HUES6 (cell line): ENCODE results near the gene WFDC13.
"Not testable (repeated sequence)": the region's sequence is repeated elsewhere in the genome, so short reads cannot be mapped to it uniquely, and the experiment has no call there.

Experiments used
- H3K27ac ChIP-seq: 2 replicates; pipeline ENCODE4 v1.7.0; 2013; ENCODE audit warnings: low read depth, mild to moderate bottlenecking, low read length, inconsistent platforms
- H3K27me3 ChIP-seq: 2 replicates; pipeline ENCODE4 v1.6.1; 2013; ENCODE audit warnings: low read length; ENCODE audit not compliant: control insufficient read depth, insufficient read depth
- H3K36me3 ChIP-seq: 2 replicates; pipeline ENCODE4 v1.6.1; 2013; ENCODE audit warnings: low read length; ENCODE audit not compliant: control insufficient read depth, insufficient read depth
- H3K4me1 ChIP-seq: 2 replicates; pipeline ENCODE4 v1.6.1; 2013; ENCODE audit warnings: low read length; ENCODE audit not compliant: control insufficient read depth, insufficient read depth
- H3K4me3 ChIP-seq: 2 replicates; pipeline ENCODE4 v1.5.1; 2013; ENCODE audit warnings: low read depth, low read length
- H3K9ac ChIP-seq: one replicate; pipeline ENCODE4 v1.6.1; 2013; ENCODE audit warnings: mild to moderate bottlenecking, low read length
- H3K9me3 ChIP-seq: 2 replicates; pipeline ENCODE4 v1.6.1; 2013; ENCODE audit warnings: low read depth, low read length; ENCODE audit not compliant: control insufficient read depth, insufficient read depth

Gene WFDC13, protein sequence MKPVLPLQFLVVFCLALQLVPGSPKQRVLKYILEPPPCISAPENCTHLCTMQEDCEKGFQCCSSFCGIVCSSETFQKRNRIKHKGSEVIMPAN

DNA sequence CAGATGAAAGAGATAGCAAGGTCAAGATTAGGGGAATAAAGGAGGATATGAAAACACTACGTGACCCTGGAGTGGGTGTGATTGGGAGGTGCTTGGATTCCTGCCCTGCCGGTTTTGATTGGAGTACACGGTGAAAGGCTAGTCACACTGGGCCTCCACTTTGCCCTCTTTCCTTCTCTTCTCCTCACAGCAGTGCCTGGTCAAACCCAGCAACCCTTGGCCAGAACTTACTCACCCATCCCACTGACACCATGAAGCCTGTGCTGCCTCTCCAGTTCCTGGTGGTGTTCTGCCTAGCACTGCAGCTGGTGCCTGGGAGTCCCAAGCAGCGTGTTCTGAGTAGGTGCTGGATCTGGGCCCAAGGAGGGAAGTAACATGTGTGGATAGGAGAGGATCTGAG, at the start of gene WFDC13:
TSS of gene WFDC13 (plus strand) at position 166 of the 400 bp plus-strand sequence. CDS start at position 252, 86 bp downstream.
- Histone ChIP-seq H3K9me3 (no peaks in the 10 kb centered on the region), H3K36me3 (no peaks in the 10 kb centered on the region), H3K9ac (no peak within 1 kb of the TSS), H3K27ac (no peak within 1 kb of the TSS), H3K27me3 (no peaks in the 10 kb centered on the region), H3K4me3 (no peak within 1 kb of the TSS), H3K4me1 (no peaks in the 10 kb centered on the region)

DNA sequence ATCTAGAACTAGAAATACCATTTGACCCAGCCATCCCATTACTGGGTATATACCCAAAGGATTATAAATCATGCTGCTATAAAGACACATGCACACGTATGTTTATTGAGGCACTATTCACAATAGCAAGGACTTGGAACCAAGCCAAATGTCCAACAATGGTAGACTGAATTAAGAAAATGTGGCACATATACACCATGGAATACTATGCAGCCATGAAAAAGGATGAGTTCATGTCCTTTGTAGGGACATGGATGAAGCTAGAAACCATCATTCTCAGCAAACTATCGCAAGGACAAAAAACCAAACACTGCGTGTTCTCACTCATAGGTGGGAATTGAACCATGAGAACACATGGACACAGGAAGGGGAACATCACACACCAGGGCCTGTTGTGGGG, 44.8 kb upstream of the WFDC13 start:
- not testable (repeated sequence) for H3K9me3 ChIP-seq, H3K27me3 ChIP-seq, H3K36me3 ChIP-seq, H3K4me3 ChIP-seq, H3K27ac ChIP-seq, H3K4me1 ChIP-seq, H3K9ac ChIP-seq

DNA sequence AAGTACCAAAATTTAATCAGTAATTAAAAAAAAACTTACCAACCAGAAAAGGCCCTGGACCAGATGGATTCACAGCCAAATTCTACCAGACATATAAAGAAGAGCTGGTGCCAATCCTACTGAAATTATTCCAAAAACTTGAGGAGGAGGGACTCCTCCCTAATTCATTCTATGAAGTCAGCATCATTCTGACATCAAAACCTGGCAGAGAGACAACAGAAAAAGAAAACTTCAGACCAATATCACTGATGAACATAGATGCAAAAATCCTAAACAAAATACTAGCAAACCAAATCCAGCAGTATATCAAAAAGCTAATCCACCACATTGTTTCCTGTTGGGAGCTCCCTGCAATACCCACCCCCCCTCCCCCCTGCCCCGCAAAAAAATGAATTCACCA, 31.7 kb upstream of the WFDC13 start, which contains the start of gene WFDC11:
TSS of gene WFDC11 (minus strand) at position 101 of the 400 bp plus-strand sequence. CDS start 19,639 bp downstream, outside the sequence.
- no peak within 1 kb of the TSS for H3K9ac ChIP-seq
- H3K27ac ChIP-seq = no peak within 1 kb of the TSS
- no peaks in the 10 kb centered on the region for H3K4me1 ChIP-seq
- H3K9me3 ChIP-seq = 0 out of 2 replicates have a peak, but pooled peaks cover 6% of the 10 kb centered on the region
- H3K27me3 ChIP-seq = no peaks in the 10 kb centered on the region
- H3K4me3 ChIP-seq = no peak within 1 kb of the TSS
- H3K36me3 ChIP-seq = no peaks in the 10 kb centered on the region

DNA sequence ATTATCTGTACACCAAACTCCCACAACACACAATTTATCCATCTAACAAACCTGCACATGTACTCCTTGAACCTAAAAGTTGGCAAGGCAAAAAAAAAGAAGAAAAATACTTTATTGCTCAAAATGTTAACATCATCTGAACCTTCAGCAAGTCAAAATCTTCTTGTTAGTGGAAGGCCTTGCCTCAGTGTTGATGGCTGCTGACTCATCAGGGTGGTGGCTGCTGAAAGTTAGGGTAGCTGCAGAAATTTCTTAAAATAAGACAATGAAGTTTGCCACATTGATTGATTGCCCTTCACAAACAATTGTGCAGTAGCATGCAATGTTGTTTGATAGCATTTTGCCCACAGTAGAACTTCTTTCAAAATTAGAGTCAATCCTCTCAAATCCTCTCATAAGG, 29.1 kb upstream of the WFDC13 start:
- H3K9ac ChIP-seq = no peak overlapping the region

DNA sequence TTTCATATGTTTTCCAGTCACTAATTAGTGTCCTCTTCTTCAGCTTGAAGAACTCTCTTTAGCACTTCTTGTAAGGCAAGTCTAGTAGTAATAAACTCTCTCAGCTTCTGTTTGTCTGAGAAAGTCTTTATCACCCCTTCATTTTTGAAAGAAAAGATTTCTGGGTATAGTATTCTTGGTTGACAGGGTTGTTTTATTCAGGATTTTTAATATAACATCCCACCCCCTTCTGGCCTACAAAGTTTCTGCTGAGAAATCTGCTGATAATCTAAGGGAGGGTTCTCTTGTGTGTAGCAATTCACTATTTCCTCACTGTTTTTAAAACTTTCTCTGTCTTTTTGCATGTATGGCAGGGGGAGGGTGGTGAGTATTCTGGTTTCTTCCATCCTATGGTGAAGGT, 22.2 kb upstream of the WFDC13 start:
- Histone ChIP-seq H3K4me1 (no peaks in the 10 kb centered on the region; the same call in 1 of the 2 replicates), H3K9ac (no peak overlapping the region), H3K27me3 (no peaks in the 10 kb centered on the region), H3K9me3 (peaks cover 22% of the 10 kb centered on the region), H3K36me3 (no peaks in the 10 kb centered on the region), H3K27ac (no peak overlapping the region), H3K4me3 (no peak overlapping the region)

More for the DNA sequence above, 29.1 kb upstream of the WFDC13 start:
- Histone ChIP-seq H3K27ac (no peak overlapping the region), H3K9me3 (0 out of 2 replicates have a peak, but pooled peaks cover 6% of the 10 kb centered on the region), H3K4me3 (no peak overlapping the region), H3K27me3 (no peaks in the 10 kb centered on the region), H3K36me3 (no peaks in the 10 kb centered on the region), H3K4me1 (no peaks in the 10 kb centered on the region)

DNA sequence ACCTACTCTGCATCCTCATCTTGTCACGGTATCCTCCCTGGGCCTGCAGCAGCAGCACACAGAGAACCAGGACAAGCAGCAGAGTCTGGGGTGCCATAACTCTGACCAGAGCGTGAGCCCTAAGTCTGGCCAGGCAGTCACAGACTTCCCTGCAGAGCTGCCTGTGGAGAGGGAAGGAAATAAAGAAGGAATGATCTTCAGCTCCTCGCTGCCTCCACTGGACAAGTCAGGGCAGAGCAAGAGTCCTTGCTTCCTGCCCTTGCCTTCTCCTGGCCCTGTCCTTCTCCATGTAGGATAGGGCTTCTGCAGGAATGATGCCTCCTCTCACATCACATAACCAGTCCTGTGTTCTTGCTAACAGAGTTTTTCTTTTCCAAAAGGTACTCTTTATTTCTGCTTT, 15.9 kb upstream of the WFDC13 start:
- Histone ChIP-seq H3K4me1 (no peaks in the 10 kb centered on the region; the same call in 1 of the 2 replicates), H3K27ac (no peak overlapping the region), H3K9ac (no peak overlapping the region), H3K27me3 (no peaks in the 10 kb centered on the region), H3K4me3 (no peak overlapping the region), H3K9me3 (no peaks in the 10 kb centered on the region; the same call in 1 of the 2 replicates), H3K36me3 (no peaks in the 10 kb centered on the region)

DNA sequence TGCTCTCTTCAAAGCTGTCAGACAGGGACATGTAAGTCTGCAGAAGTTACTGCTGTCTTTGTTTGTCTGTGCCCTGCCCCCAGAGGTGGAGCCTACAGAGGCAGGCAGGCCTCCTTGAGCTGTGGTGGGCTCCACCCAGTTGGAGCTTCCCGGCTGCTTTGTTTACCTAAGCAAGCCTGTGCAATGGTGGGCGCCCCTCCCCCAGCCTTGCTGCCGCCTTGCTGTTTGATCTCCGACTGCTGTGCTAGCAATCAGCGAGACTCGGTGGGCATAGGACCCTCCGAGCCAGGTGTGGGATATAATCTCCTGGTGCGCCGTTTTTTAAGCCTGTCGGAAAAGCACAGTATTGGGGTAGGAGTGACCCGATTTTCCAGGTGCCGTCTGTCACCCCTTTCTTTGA, 8.5 kb upstream of the WFDC13 start:
- not testable (repeated sequence) for H3K4me1 ChIP-seq, H3K27ac ChIP-seq, H3K9ac ChIP-seq, H3K36me3 ChIP-seq, H3K4me3 ChIP-seq, H3K27me3 ChIP-seq
- peaks cover 13% of the 10 kb centered on the region for H3K9me3 ChIP-seq

DNA sequence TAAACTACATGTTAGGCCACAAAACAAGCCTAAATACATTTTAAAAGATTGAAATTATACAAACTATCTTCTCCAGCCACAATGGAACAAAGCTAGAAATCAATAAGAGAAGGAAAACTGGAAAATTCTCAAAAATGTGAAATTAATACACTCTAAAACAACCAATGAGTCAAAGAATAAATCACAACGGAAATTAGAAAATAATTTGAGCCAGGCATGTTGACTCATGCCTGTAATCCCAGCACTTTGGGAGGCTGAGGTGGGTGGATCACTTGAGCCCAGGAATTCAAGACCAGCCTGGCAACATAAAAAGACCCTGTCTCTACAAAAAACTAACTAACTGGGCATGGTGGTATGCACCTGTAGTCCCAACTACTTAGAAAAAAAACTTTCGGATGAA, 6.3 kb upstream of the WFDC13 start:
- Histone ChIP-seq H3K4me1 (no peaks in the 10 kb centered on the region), H3K4me3 (no peak overlapping the region), H3K9me3 (peaks cover 13% of the 10 kb centered on the region), H3K36me3 (no peaks in the 10 kb centered on the region), H3K27me3 (no peaks in the 10 kb centered on the region), H3K9ac (no peak overlapping the region), H3K27ac (no peak overlapping the region)

DNA sequence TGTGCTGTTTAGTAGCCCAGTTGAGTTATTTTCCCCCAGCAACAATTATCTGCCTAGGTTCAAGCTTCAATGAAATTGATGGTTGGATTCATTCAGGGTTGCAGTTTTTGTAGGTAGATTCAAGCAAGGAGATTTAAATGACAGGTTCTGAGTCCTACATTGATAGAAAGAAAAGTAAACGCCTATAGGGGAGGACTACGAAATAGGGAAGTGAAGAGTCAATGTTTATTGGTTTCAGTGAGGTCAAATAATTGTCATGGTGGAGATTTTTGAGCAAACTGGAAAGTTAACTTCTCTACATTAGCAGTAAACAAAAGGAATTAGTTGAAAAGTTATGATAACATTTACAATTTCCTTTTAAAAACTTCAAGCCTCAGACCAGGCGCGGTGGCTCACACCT, 734 bp upstream of the WFDC13 start:
- Histone ChIP-seq H3K4me3 (no peak overlapping the region), H3K27ac (no peak overlapping the region), H3K9me3 (no peaks in the 10 kb centered on the region), H3K27me3 (no peaks in the 10 kb centered on the region), H3K4me1 (no peaks in the 10 kb centered on the region), H3K9ac (no peak overlapping the region), H3K36me3 (no peaks in the 10 kb centered on the region)

DNA sequence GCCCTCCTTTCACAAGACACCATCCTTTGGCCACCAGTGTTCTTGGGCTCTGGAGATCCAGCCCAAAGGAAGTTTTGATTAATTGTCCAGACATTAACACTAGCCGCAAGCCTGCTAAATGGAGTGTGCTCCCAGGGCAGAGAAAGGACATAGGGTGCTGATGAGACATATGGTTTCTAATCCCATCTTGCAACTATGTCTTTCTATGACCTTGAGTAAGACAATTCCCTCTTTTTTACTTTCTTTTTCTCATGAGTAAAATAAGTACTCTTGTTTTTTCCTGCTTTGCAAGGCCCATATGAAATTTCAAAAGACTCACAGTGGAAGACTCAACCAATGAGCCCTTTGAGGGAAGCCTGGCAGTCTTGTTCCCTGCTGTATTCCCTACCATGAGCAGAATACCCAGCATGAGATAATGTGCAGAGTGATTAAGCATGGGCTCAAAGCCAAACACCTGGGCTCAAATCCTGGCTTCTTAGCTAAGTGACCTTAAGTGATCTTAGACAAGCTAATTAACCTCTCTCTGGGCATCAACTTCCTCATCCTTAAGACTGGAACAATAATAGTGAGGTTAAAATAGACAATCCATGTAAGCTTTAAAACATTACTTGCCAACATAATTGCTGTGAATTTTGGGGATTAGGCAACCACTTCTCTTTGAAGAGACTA, 3.3 kb downstream of the WFDC13 start, which contains the start of gene WFDC10B:
TSS of gene WFDC10B (minus strand) at position 51 of the 669 bp plus-strand sequence. CDS start 19,027 bp downstream, outside the sequence.
- Histone ChIP-seq H3K27ac (no peak within 1 kb of the TSS), H3K36me3 (no peaks in the 10 kb centered on the region), H3K9ac (no peak within 1 kb of the TSS), H3K9me3 (no peaks in the 10 kb centered on the region), H3K4me3 (no peak within 1 kb of the TSS), H3K4me1 (no peaks in the 10 kb centered on the region), H3K27me3 (no peaks in the 10 kb centered on the region)

DNA sequence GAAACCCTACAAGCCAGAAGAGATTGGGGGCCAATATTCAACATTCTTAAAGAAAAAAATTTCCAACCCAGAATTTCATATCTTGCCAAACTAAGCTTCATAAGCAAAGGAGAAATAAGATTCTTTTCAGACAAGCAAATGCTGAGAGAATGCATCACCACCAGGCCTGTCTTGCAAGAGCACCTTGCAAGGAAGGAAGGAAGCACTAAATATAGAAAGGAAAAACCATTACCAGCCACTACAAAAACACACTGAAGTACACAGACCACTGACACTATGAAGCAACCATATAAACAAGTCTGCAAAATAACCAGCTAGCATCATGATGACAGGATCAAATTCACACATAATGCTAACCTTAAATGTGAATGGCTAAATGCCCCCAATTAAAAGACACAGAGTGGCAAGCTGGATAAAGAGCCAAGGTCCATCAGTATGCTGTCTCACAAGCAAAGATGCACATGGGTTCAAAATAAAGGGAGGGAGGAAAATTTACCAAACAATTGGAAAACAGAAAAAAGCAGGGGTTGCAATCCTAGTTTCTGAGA, 14.4 kb downstream of the WFDC13 start:
- H3K9me3 ChIP-seq, H3K4me3 ChIP-seq, H3K4me1 ChIP-seq, H3K9ac ChIP-seq, H3K27ac ChIP-seq, H3K27me3 ChIP-seq, H3K36me3 ChIP-seq: not testable (repeated sequence)
